ENCODE data around the gene TRAPPC10. TPM values are rescaled to one million over a fixed set of nuclear protein-coding genes. Genes with fewer than 3 reads are reported as not detected.
A peak's percentile ranks its signal among the peaks of the same experiment; 100 is the strongest.

Gene TRAPPC10
- total and polyA plus RNA-seq, 9 of the 15 experiments (the other 6 are each of a cell fraction or from before 2014, with no cell fraction given) = 1.1 to 33.8 (median 24.3) TPM

GRCh38 chr21:43983860-43984420 lies 28.2 kb upstream of the TRAPPC10 start (continued):
- TF ChIP-seq POLR2H (tag; IDR thresholded peaks at IDR 0.05; ENCODE audit: low read depth) (no peak), ZNF696 (CRISPR knock-in tag; conservative IDR thresholded peaks at IDR 0.05) (no peak), RBM14 (IDR thresholded peaks at IDR 0.05; ENCODE audit: borderline replicate concordance, insufficient read depth, low read depth, low read length) (0 out of 2 replicates have a peak, but pooled peaks have one; percentile 17), POLR2G (IDR thresholded peaks at IDR 0.05; ENCODE audit: low read depth, low read length) (peak; percentile 57), ARID1B (IDR thresholded peaks at IDR 0.05) (no peak), GABPA (tag; conservative IDR thresholded peaks at IDR 0.05; ENCODE audit: low read depth) (no peak), NR0B1 (IDR thresholded peaks at IDR 0.05; ENCODE audit: partially characterized antibody) (no peak), NBN (IDR thresholded peaks at IDR 0.05; ENCODE audit: low read depth) (no peak), LARP7 (IDR thresholded peaks at IDR 0.05) (no peak), IFI16 (CRISPR knock-in tag; IDR thresholded peaks at IDR 0.05) (no peak), POLR2AphosphoS2 (IDR thresholded peaks at IDR 0.05; ENCODE audit: low read length) (0 out of 2 replicates have a peak, but pooled peaks have one; percentile 42)

All from K562 (cell line).